ENCODE results near the gene SLC27A5.

GRCh38 chr19:58466089-58466759 lies 45.6 kb downstream of the SLC27A5 start:
- TF ChIP-seq, protein P1, sequence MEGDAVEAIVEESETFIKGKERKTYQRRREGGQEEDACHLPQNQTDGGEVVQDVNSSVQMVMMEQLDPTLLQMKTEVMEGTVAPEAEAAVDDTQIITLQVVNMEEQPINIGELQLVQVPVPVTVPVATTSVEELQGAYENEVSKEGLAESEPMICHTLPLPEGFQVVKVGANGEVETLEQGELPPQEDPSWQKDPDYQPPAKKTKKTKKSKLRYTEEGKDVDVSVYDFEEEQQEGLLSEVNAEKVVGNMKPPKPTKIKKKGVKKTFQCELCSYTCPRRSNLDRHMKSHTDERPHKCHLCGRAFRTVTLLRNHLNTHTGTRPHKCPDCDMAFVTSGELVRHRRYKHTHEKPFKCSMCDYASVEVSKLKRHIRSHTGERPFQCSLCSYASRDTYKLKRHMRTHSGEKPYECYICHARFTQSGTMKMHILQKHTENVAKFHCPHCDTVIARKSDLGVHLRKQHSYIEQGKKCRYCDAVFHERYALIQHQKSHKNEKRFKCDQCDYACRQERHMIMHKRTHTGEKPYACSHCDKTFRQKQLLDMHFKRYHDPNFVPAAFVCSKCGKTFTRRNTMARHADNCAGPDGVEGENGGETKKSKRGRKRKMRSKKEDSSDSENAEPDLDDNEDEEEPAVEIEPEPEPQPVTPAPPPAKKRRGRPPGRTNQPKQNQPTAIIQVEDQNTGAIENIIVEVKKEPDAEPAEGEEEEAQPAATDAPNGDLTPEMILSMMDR (IDR thresholded peaks at IDR 0.05 in 4 of 5, conservative IDR thresholded peaks at IDR 0.05 in 1 of 5), result no peak
- TF ChIP-seq POLR2A (IDR thresholded peaks at IDR 0.05), result no peak

Data from gastrocnemius medialis (tissue), 4 donors.